Measurements from ENCODE around the gene ATP5MC2.
A peak's percentile ranks its signal among the peaks of the same experiment; 100 is the strongest.
"Not testable (repeated sequence)": the region's sequence is repeated elsewhere in the genome, so short reads cannot be mapped to it uniquely, and the experiment has no call there.

The ATP5MC2 gene

GRCh38 chr12:53675701-53676607 lies at the start of gene ATP5MC2:
ATP5MC2 (minus strand) TSS chr12:53676083; CDS start chr12:53672614, 3,469 bp downstream.
- peak; percentile 97 to 99 for DNase-seq

- no peak for DNase-seq
Measured at GRCh38 chr12:53722450-53723041, 46.7 kb upstream of the ATP5MC2 start.

- no peak for DNase-seq
Measured at GRCh38 chr12:53720946-53721345, 45.1 kb upstream of the ATP5MC2 start.

- DNase-seq = no peak
Measured at GRCh38 chr12:53719649-53720048, 43.8 kb upstream of the ATP5MC2 start.

- not testable (repeated sequence) for DNase-seq
Measured at GRCh38 chr12:53718567-53718966, 42.7 kb upstream of the ATP5MC2 start.

- DNase-seq = no peak
Measured at GRCh38 chr12:53717319-53717718, 41.4 kb upstream of the ATP5MC2 start.

GRCh38 chr12:53714004-53714403 lies 38.1 kb upstream of the ATP5MC2 start:
- no peak for DNase-seq

- DNase-seq = no peak
Measured at GRCh38 chr12:53713516-53713915, 37.6 kb upstream of the ATP5MC2 start.

GRCh38 chr12:53712059-53712643 lies 36.3 kb upstream of the ATP5MC2 start:
- no peak for DNase-seq

- no peak for DNase-seq
Measured at GRCh38 chr12:53710091-53710490, 34.2 kb upstream of the ATP5MC2 start.

GRCh38 chr12:53709671-53710070 lies 33.8 kb upstream of the ATP5MC2 start:
- DNase-seq = no peak

GRCh38 chr12:53706080-53706479 lies 30.2 kb upstream of the ATP5MC2 start:
- DNase-seq = no peak

GRCh38 chr12:53703756-53704155 lies 27.9 kb upstream of the ATP5MC2 start:
- DNase-seq = no peak

GRCh38 chr12:53701518-53702264 lies 25.8 kb upstream of the ATP5MC2 start:
- peak; percentile 84 to 85 for DNase-seq

- DNase-seq = no peak
Measured at GRCh38 chr12:53700567-53700966, 24.7 kb upstream of the ATP5MC2 start.

GRCh38 chr12:53699678-53700025 lies 23.8 kb upstream of the ATP5MC2 start:
- DNase-seq = no peak

GRCh38 chr12:53698948-53699677 lies 23.2 kb upstream of the ATP5MC2 start:
- no peak for DNase-seq

GRCh38 chr12:53696655-53697331 lies 20.9 kb upstream of the ATP5MC2 start:
- DNase-seq = no peak

GRCh38 chr12:53696285-53696654 lies 20.4 kb upstream of the ATP5MC2 start:
- peak; percentile 24 to 31 for DNase-seq

- peak; percentile 58 to 66 for DNase-seq
Measured at GRCh38 chr12:53695152-53696145, 19.6 kb upstream of the ATP5MC2 start.

- no peak for DNase-seq
Measured at GRCh38 chr12:53694756-53695151, 18.9 kb upstream of the ATP5MC2 start.
